Left cardiac atrium (tissue), 4 donors: Measurements from ENCODE around the gene SLC2A14. TPM values are rescaled to one million over a fixed set of nuclear protein-coding genes. Genes with fewer than 3 reads are reported as not detected.
"Not testable (repeated sequence)": the region's sequence is repeated elsewhere in the genome, so short reads cannot be mapped to it uniquely, and the experiment has no call there.

ENCODE experiments used
- ATAC-seq, 2 donors: fragments of 200-7000 bp; cut with Tn5 transposase; one replicate each; pipeline ENCODE4 v1.9.1; 2020; ENCODE audit warnings: mild to moderate bottlenecking in 2 of 2, moderate library complexity in 2 of 2
- DNase-seq: peaks from one replicate; pipeline ENCODE4 v3.0.0-alpha.2; 2020
- intact Hi-C, 2 donors: fragments of 100-400 bp; cut with DNase I; formaldehyde crosslinking; loops; one replicate each; pipeline versions ENCODE4 v1.14.1 to v1.15.1; 2022 to 2023
- total RNA-seq, 2 donors: library from RNA; stranded (reverse); fragmentation: NEBNext Ultra II Directional; extraction: Animal tissue kit (Norgen Biotek cat#: 25700); gene quantifications; one replicate each; pipeline ENCODE4 v1.2.1, GENCODE V29; 2021
- donor health status: DM: no; HTN: yes; CAD: no.
- donor health status: DM: no; HTN: yes; CAD: no; lungs with severe emphysema.
- donor health status: DM: yes; HTN: yes; CAD: no.
- donor health status: Dilated cardiomyopathy.

SLC2A14 gene
- total RNA-seq, 2 donors from 2014 or later = 0.29 to 1.3 TPM

- intact Hi-C loops = no loop called here
- ATAC-seq = no peak
- DNase-seq = no peak
Measured at GRCh38 chr12:7788294-7788660, 84.4 kb downstream of the SLC2A14 start.

GRCh38 chr12:7787574-7788293, 85.0 kb downstream of the SLC2A14 start:
- no peak for ATAC-seq
- intact Hi-C loops = no loop called here
- DNase-seq = no peak

DNA sequence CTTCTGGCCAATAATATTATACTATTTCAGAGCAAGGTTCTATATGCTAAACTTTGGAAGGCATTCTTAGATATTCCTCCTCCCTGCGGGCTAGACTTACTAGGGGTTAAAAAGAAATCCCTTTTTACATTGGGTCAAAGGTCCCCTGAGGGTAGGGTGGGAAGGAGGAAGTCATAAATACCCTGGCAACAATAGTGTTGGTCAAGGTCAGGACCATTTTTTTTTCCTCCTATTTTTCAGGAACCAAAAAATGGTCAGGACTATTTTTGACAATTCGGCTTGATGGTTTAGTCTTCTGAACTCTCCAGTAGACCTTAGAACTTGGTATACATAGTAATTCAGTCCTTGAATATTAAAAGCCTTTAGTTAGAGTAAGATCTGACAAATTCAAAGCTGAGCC, 88.0 kb downstream of the SLC2A14 start:
- DNase-seq = no peak
- ATAC-seq = no peak
- intact Hi-C loops = no loop called here

GRCh38 chr12:7783433-7783832, 89.3 kb downstream of the SLC2A14 start:
- ATAC-seq, intact Hi-C loops, DNase-seq: not testable (repeated sequence)

GRCh38 chr12:7782055-7782454, 90.7 kb downstream of the SLC2A14 start:
- DNase-seq (no peak), ATAC-seq (no peak)
- intact Hi-C loops = no loop called here

- ATAC-seq = no peak
- no peak for DNase-seq
- intact Hi-C loops = no loop called here
Measured at GRCh38 chr12:7781274-7781673, 91.4 kb downstream of the SLC2A14 start.

DNA sequence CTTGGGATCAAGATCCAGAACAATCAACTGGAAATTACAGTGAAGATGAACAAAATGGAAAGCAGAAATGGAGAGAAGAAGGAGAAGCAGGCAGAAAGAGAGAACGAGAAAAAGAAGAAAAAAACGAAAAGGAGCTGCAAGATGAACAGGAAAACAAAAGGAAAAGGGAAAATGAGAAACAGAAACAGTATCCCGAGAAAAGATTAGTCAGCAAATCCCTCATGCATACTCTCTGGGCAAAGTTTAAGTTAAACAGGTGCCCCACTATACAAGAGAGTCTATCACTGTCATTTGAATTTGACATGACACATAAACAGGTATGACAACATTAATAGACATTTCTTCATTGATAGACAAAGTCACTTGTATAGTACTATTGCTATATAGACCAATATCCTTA, 102.7 kb downstream of the SLC2A14 start:
- no peak for DNase-seq
- no peak for ATAC-seq
- intact Hi-C loops = no loop called here

Other genes starting within 250 kb of the SLC2A14 start
- not detected for gene APOBEC1, start 207.0 kb downstream of the SLC2A14 start, total RNA-seq
- gene GDF3, start 177.1 kb downstream of the SLC2A14 start, total RNA-seq = under 1 TPM; 0.24 to 0.26 TPM
- gene DPPA3, start 161.5 kb downstream of the SLC2A14 start, total RNA-seq = not detected
- not detected for gene CLEC4C, start 125.5 kb downstream of the SLC2A14 start, total RNA-seq
- gene NANOGNB, start 107.7 kb downstream of the SLC2A14 start, total RNA-seq = not detected
- gene NANOG, start 83.5 kb downstream of the SLC2A14 start, total RNA-seq = not detected
- gene SLC2A3, start 63.3 kb upstream of the SLC2A14 start, total RNA-seq = 10 to 100 TPM; 21.6 to 33.5 TPM
- gene FOXJ2, start 159.8 kb upstream of the SLC2A14 start, total RNA-seq = 10 to 100 TPM; 18.9 to 19.5 TPM
- 10 to 100 TPM; 10.4 to 22.0 TPM for gene C3AR1, start 193.4 kb upstream of the SLC2A14 start, total RNA-seq
- gene NECAP1, start 209.4 kb upstream of the SLC2A14 start, total RNA-seq = 10 to 100 TPM; 21.2 to 28.8 TPM